NCI-H2196 treated with DMSO at 0.1 percent for 48 hours (cell line): ENCODE data around the gene BTBD9.

Experiments
- DNase-seq: peaks from one replicate; lab custom pipeline; 2025; ENCODE audit not compliant: unreplicated experiment; lab: John Stamatoyannopoulos, UW

BTBD9 gene

DNA sequence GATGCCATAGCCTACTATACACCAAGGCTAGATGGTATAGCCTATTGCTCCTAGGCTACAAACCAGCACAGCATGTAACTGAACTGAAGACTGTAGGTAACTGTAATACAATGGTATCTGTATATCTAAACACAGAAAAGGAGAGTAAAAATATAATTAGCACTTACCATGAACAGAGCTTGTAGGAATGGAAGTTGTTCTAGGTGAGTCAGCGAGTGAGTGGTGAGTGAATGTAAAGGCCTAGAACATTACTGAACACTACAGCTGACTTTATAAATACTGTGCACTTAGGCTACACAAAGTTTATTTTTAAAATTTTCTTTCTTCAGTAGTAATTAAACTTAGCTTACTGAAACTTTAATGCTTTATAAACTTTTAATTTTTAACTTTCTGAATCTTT lies 129.5 kb downstream of the BTBD9 start:
- DNase-seq = no peak

GRCh38 chr6:38509713-38510112 lies 130.0 kb downstream of the BTBD9 start:
- no peak for DNase-seq

DNA sequence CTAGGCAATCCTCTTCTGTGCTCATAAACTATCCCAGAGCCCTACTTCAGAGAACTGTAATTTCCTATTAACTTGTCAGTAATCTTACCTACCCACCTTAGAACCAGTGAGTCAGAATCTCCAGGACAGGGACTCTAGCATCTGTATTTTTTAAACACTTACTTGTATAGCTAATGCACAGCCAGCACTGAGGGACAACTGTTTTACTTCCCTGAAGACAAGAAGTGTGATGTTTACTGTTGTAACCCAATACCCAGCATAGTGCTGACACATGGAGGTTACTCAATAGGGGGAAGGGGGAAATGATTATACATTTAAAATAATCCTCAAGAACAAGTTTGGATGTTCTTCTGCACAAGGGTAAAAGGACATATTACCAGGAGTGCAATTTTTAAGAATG lies 130.8 kb downstream of the BTBD9 start:
- peak; percentile 26 for DNase-seq

- no peak for DNase-seq
These were observed 131.4 kb downstream of the BTBD9 start for GRCh38 chr6:38508286-38508685.

- DNase-seq = no peak
These were observed 132.6 kb downstream of the BTBD9 start for GRCh38 chr6:38507173-38507572.

- DNase-seq = no peak
These were observed 133.9 kb downstream of the BTBD9 start for GRCh38 chr6:38505826-38506225.

DNA sequence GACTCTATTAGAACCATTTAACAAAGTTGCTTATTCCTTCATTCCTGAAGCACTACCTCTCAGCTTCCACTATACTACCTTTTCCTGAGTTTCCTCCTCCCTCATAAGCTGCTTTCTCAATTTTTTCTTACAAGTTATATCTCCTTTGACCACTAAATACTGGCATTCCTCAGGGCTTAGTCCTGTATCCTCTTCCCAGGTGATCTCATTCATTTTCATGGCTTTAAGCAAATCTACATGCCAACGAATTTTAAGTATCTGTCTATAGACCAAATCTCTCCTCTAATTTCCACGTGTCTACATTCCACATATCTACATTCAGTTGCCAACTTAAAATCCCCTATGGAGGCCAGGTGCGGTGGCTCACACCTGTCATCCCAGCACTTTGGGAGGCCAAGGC lies 134.7 kb downstream of the BTBD9 start:
- DNase-seq = no peak

- DNase-seq = no peak
These were observed 135.6 kb downstream of the BTBD9 start for GRCh38 chr6:38503960-38504682.

DNA sequence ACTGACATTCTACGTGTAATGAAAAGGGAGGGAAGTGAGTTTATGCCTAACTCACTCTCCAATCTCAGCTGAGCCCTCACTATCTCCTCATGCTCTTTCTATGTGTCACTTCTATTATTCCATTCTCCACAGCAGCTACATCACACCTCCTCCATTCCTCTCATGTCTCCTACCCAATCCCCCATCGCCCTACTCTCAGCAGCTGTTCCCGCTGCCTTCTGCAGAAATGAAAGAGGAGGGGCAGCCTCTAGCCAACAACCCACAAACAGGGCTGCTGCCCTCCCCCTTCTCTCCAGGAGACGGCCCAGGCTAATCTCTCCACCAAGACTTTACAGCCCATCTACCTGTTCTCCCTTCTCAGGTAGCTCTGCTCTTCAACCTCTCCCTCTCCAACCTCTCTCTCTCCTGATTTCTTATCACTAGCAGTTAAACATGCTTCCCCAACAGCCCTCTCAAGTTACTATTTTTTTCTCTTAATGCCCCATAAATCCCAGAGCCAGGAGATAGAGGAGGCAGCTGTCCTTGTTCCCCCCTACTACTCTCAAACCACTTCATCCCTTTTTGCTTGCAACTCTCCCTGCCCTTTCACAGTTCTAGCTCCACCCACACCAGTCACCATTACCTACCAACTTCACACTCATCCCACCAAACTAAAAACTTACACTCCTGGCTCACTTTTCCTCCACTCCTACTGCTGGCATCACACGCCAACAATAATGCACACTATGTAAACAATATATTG lies 136.5 kb downstream of the BTBD9 start:
- DNase-seq = peak; percentile 14

DNA sequence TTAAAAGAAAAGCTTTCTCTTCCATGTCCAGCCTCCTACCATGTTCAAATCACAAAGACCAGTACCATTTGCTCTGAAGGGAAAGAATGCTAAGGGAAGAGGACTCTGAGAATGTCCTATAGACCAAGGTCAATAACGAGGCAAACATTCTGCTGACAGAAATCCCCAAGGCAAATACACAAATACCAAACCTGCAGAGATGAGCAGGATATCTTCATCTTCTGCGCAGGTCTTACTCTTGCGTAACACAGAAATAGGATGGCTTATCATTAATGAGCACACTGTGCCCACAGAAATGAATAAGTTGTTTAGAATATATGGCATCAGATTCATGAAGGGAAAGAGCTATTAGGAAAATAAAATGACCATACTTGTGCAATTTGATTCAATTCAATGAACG lies 137.3 kb downstream of the BTBD9 start:
- no peak for DNase-seq

GRCh38 chr6:38501931-38502330 lies 137.8 kb downstream of the BTBD9 start:
- DNase-seq = no peak

- no peak for DNase-seq
These were observed 140.1 kb downstream of the BTBD9 start for GRCh38 chr6:38499529-38500096.

DNA sequence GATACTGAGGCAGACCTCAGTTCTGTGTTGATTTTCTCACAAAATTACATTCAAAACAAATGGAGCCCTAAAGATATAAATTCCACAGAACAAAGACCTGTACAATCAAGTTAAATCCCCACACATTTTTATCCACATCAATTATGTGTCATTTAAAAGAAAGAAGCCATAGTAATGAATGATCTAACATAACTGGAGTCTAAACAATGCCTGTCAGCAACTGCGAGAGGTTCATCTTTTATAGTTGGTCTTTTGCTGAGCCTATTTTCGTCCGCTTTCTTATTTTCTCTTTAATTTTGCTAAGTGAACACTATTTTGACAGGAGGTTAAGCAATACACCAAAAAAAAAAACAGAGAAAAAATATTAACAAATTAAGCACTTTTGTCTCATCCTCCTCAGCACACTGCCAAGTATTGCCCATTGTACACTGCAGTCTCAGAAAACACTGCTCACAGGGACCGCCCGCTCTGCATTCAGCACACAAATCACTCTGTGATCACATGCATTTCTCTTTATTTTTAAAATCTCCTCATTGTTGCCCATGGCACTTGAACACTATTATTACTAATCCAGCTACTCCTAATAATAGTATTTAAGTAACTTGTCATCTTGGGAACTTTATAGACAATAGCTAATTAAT lies 140.8 kb downstream of the BTBD9 start:
- DNase-seq = no peak

DNA sequence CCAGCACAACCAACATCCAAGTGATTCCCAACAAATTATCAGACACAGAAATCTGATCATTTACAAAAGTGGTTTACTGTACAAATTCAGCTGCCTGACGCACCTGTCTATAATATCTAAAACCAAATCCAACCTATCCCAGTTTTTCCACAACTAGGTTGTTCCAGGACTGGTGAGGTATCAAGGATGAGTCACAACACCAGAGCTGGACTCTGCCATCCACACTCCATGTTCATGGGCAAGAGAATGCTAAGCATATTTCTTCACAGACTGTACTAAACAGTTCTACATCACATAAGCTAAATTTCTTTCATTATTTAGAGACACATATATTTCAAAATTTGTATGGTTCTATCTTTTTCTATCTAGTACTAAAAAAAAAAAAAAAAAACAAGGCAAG lies 141.6 kb downstream of the BTBD9 start:
- DNase-seq = no peak

- no peak for DNase-seq
These were observed 142.2 kb downstream of the BTBD9 start for GRCh38 chr6:38497546-38497945.

DNA sequence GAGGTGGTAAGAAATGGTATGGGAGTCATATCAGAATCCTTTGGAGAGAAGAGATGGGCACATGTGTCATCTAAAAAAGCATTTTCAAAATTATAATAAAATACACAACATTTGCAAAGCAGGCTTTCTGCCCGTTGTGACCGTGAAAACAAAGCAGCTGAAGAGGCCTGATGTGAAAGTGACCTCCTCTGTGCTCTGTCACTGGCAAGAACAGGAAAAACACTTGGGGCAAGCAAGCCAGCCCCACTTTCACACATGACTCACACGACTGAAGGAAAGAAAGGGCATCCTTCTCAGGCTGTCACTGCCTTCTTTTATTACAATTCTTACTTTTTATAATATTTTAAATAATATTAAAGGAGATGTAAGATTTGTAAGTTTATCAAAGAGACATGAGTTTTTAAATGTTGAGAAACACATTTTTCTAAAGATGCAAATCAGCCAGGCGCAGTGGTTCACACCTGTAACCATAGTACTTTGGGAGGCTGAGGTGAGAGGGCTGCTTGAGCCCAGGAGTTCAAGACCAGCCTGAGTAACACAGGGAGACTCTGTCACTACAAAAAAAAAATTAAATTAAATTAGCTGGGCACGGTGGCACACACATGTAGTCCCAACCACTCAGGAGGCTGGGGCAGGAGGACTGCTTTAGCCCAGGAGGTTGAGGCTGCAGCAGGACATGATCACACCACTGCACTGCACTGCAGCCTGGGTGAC lies 143.7 kb downstream of the BTBD9 start:
- DNase-seq = no peak

DNA sequence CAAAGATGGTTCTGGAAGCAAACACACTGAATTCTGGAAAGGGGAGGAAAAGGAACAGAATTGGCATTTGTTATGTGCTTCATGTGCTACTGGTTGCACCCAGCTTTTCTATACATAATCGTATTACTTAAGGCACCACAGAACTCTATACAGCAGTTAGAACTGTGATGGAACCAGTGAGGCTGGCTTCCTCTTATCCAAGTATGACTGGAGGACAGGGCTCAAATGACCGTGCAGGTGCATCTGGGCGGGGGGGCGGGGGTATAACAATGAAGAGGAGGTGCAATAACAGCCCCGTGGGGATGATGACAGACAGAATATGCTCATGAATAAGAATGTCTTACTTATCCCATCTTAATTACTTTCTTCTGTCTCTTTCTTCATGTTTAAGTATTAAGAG lies 144.2 kb downstream of the BTBD9 start:
- no peak for DNase-seq

GRCh38 chr6:38493931-38494547 lies 145.7 kb downstream of the BTBD9 start:
- no peak for DNase-seq

GRCh38 chr6:38492031-38492430 lies 147.7 kb downstream of the BTBD9 start:
- DNase-seq = no peak

- no peak for DNase-seq
These were observed 149.8 kb downstream of the BTBD9 start for GRCh38 chr6:38489951-38490350.

DNA sequence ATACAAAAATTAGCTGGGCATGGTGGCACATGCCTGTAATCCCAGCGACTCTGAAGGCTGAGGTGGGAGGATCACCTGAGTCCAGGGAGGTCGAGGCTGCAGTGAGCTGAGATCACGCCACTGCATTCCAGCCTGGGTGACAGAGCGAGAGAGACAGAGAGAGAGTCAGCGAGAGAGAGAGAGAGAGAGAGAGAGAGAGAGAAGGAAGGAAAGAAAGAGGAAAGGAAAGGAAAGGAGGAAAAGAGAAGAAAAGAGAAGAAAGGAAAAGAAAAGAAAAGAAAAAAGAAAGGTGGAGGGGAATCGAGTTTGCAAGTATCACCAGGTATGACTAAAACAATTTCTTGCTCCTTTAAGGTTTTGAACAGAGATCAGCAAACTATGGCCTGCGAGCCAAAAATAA lies 152.3 kb downstream of the BTBD9 start:
- no peak for DNase-seq
